HepG2 (cell line): ENCODE results near the gene TAMM41. TPM values are rescaled to one million over a fixed set of nuclear protein-coding genes. Genes with fewer than 3 reads are reported as not detected.
A peak's percentile ranks its signal among the peaks of the same experiment; 100 is the strongest.

Experiments used
- ATAC-seq: fragments of 200-7000 bp; cut with Tn5 transposase; 3 replicates; pipeline ENCODE4 v1.9.1; 2020; ENCODE audit warnings: mild to moderate bottlenecking, moderate library complexity
- BruUV-seq: library from RNA; stranded (reverse); fragments of 400-500 nt; replicated peaks from 2 replicates; lab custom pipeline; 2021; lab: Mats Ljungman, UMichigan
- CTCF ChIA-PET: fragments of 300-600 bp; formaldehyde crosslinking; extraction: SDS; loops from one replicate; lab custom pipeline; 2021; ENCODE audit warnings: low total read pairs, inconsistent platforms, low intra/inter-chr PET ratio; lab: Yijun Ruan, JAX
- POLR2A ChIA-PET: fragments of 350-600 bp; sonication (Branson Sonifier 250); formaldehyde crosslinking; loops from one replicate; lab custom pipeline; 2020; ENCODE audit warnings: antibody characterized with exemption, inconsistent platforms; lab: Yijun Ruan, JAX
- DNase-seq: peaks from one replicate; pipeline ENCODE4 v3.0.0-alpha.2; 2015; ENCODE audit warnings: low spot score
- FAIRE-seq: peaks from 3 replicates; lab custom pipeline; 2011; peaks lifted over from hg19 to GRCh38; lab: Jason Lieb, UNC
- H2AFZ ChIP-seq: one replicate; pipeline ENCODE4 v1.6.1; 2011; ENCODE audit warnings: low read length, inconsistent platforms
- H3K27ac ChIP-seq: fragments of 300-600 bp; 3 replicates; pipeline ENCODE4 v1.8.0; 2011; ENCODE audit warnings: mixed run types, mild to moderate bottlenecking, mixed read lengths, low read length, inconsistent platforms; ENCODE audit not compliant: insufficient read depth; ENCODE audit errors: extremely low read length
- H3K27me3 ChIP-seq, 2 experiments: fragments of 200-600 bp in 1 of 2; 2 replicates in 1 of 2; 3 replicates in 1 of 2; pipeline versions ENCODE4 v1.6.0 to v1.8.0; 2011; ENCODE audit warnings: low read length in 2 of 2, mild to moderate bottlenecking in 2 of 2, moderate library complexity in 2 of 2, inconsistent platforms in 1 of 2; ENCODE audit not compliant: insufficient read depth in 2 of 2, control insufficient read depth in 1 of 2
- H3K36me3 ChIP-seq, 2 experiments: fragments of 200-600 bp in 1 of 2; replicated peaks in 1 of 2; 2 replicates in 1 of 2; 3 replicates in 1 of 2; pipeline versions ENCODE4 v1.5.1 to v1.8.0; 2011; ENCODE audit warnings: low read length in 2 of 2, inconsistent platforms in 1 of 2; ENCODE audit not compliant: insufficient read depth in 2 of 2, control insufficient read depth in 1 of 2
- H3K4me1 ChIP-seq: 2 replicates; pipeline ENCODE4 v1.5.1; 2012; ENCODE audit warnings: low read length, inconsistent platforms; ENCODE audit not compliant: insufficient read depth
- H3K4me2 ChIP-seq: 2 replicates; pipeline ENCODE4 v1.6.0; 2011; ENCODE audit warnings: low read depth, low read length, inconsistent platforms
- H3K4me3 ChIP-seq, 3 experiments: fragments of 200-600 bp in 1 of 3; sonication (generic), shearing (Covaris generic) in 1 of 3; replicated peaks in 1 of 3; 2 replicates each; pipeline ENCODE4 v1.5.1; 2011 to 2016; ENCODE audit warnings: low read length in 3 of 3, inconsistent platforms in 2 of 3, low read depth in 2 of 3, mild to moderate bottlenecking in 2 of 3, control low read depth in 1 of 3, mixed read lengths in 1 of 3; ENCODE audit not compliant: insufficient read depth in 1 of 3
- H3K79me2 ChIP-seq: one replicate; pipeline ENCODE4 v1.6.1; 2011; ENCODE audit warnings: low read length, inconsistent platforms; ENCODE audit not compliant: insufficient read depth
- H3K9ac ChIP-seq: 2 replicates; pipeline ENCODE4 v1.6.0; 2011; ENCODE audit warnings: mild to moderate bottlenecking, low read depth, low read length, inconsistent platforms; ENCODE audit not compliant: insufficient read depth
- H3K9me3 ChIP-seq: 2 replicates; pipeline ENCODE4 v1.5.1; 2012; ENCODE audit warnings: mild to moderate bottlenecking, low read length
- H4K20me1 ChIP-seq: 2 replicates; pipeline ENCODE4 v1.6.0; 2011; ENCODE audit warnings: inconsistent platforms, mild to moderate bottlenecking, low read length, moderate library complexity; ENCODE audit not compliant: insufficient read depth
- CBFB ChIP-seq: sonication (generic); formaldehyde crosslinking; IDR thresholded peaks from 2 replicates; pipeline ENCODE4 v1.4.0; 2020; ENCODE audit warnings: missing genetic modification reagents
- HMGXB4 ChIP-seq, 2 experiments: sonication (generic) in 1 of 2; formaldehyde crosslinking in 1 of 2; IDR thresholded peaks; 2 replicates each; pipeline versions ENCODE4 v1.4.0 to v1.6.1; 2018 to 2020; ENCODE audit warnings: missing genetic modification reagents in 2 of 2, borderline replicate concordance in 1 of 2, low read depth in 1 of 2, mild to moderate bottlenecking in 1 of 2, missing biosample characterization in 1 of 2
- HNRNPLL ChIP-seq: fragments of 200-400 bp; formaldehyde crosslinking; IDR thresholded peaks from 2 replicates; pipeline ENCODE4 v1.6.1; 2017; ENCODE audit warnings: mild to moderate bottlenecking, low read depth, low read length; ENCODE audit not compliant: poor library complexity, severe bottlenecking
- MAX ChIP-seq: IDR thresholded peaks from 2 replicates; pipeline ENCODE4 v1.6.1; 2012; ENCODE audit warnings: inconsistent platforms
- SMC3 ChIP-seq: IDR thresholded peaks from 2 replicates; pipeline ENCODE4 v1.6.1; 2011; ENCODE audit warnings: low read length, improper control_type of control experiment
- STAG1 ChIP-seq: sonication (generic); formaldehyde crosslinking; IDR thresholded peaks from 2 replicates; pipeline ENCODE4 v1.4.0; 2020; ENCODE audit warnings: missing genetic modification reagents
- ZMYM2 ChIP-seq: sonication (generic); formaldehyde crosslinking; IDR thresholded peaks from 2 replicates; pipeline ENCODE4 v1.8.0; 2022; ENCODE audit warnings: mild to moderate bottlenecking, missing genetic modification reagents
- ZNF136 ChIP-seq: sonication (generic); formaldehyde crosslinking; IDR thresholded peaks from 2 replicates; pipeline ENCODE4 v1.8.1; 2022; ENCODE audit warnings: low read depth, mild to moderate bottlenecking, moderate library complexity, missing genetic modification reagents
- ZNF180 ChIP-seq: sonication (generic); formaldehyde crosslinking; IDR thresholded peaks from 2 replicates; pipeline ENCODE4 v1.4.0; 2020; ENCODE audit warnings: low read depth, missing genetic modification reagents, borderline replicate concordance
- ZNF234 ChIP-seq: sonication (generic); formaldehyde crosslinking; conservative IDR thresholded peaks from 2 replicates; pipeline ENCODE4 v1.5.1; 2020; ENCODE audit warnings: mild to moderate bottlenecking, missing genetic modification reagents
- ZNF263 ChIP-seq: sonication (generic); formaldehyde crosslinking; IDR thresholded peaks from 2 replicates; pipeline ENCODE4 v1.4.0; 2020; ENCODE audit warnings: missing genetic modification reagents
- ZNF740 ChIP-seq: sonication (generic); formaldehyde crosslinking; IDR thresholded peaks from 2 replicates; pipeline ENCODE4 v1.4.0; 2020; ENCODE audit warnings: missing genetic modification reagents
- WGBS: methylation state at CpG from one replicate; pipeline ENCODE4 v1.1.6; 2017; ENCODE audit warnings: low lambda C conversion rate; 5-methylcytosine and 5-hydroxymethylcytosine counted together
- in situ Hi-C: cut with HindIII; loops from 2 replicates; pipeline ENCODE4 v1.10.0; 2017; ENCODE audit warnings: low pct_unique_long_range_greater_than_20kb; ENCODE audit not compliant: extremely low pct_ligation_motif_present
- intact Hi-C: fragments of 100-400 bp; cut with micrococcal nuclease; formaldehyde crosslinking; loops from one replicate; pipeline ENCODE4 v1.10.0; 2022; ENCODE audit not compliant: unreplicated experiment
- polyA plus RNA-seq, 8 experiments: library from polyadenylated mRNA; depleted of rRNA in 3 of 8; stranded (reverse) in 7 of 8; unstranded in 1 of 8; fragments of >200 nt; fragmentation: Illumina TruSeq in 4 of 8; extraction: Trizol in 4 of 8; gene quantifications; 2 replicates each; pipeline versions ENCODE4 v1.2.1 to v1.2.3, GENCODE V29; 2011 to 2016; ENCODE audit warnings: low read depth in 4 of 8, missing spikeins in 1 of 8, mixed read lengths in 1 of 8; ENCODE audit not compliant: insufficient read depth in 1 of 8
- total RNA-seq, 5 experiments: library from RNA; depleted of rRNA; stranded (reverse); fragments of >200 nt; fragmentation: Illumina TruSeq; extraction: Trizol; gene quantifications; 2 replicates each; pipeline ENCODE4 v1.2.3, GENCODE V29; 2016; ENCODE audit warnings: low read depth in 1 of 5
- TF ChIP-seq, protein P1 (sequence below): sonication (generic); formaldehyde crosslinking; IDR thresholded peaks from 2 replicates; pipeline ENCODE4 v1.8.0; 2022; ENCODE audit warnings: missing genetic modification reagents, mild to moderate bottlenecking, borderline replicate concordance
- TF ChIP-seq, protein P2 (sequence below): IDR thresholded peaks from 2 replicates; pipeline ENCODE4 v1.6.1; 2012; ENCODE audit warnings: low read length, improper control_type of control experiment
- TF ChIP-seq, protein P3 (sequence below): sonication (generic); formaldehyde crosslinking; IDR thresholded peaks from 2 replicates; pipeline ENCODE4 v1.5.0; 2020; ENCODE audit warnings: mild to moderate bottlenecking, missing genetic modification reagents, moderate library complexity

TAMM41 gene
- total and polyA plus RNA-seq, 2 of the 13 experiments (the other 11 are each of a cell fraction or from before 2014, with no cell fraction given) = 9.9 to 12.2 TPM

GRCh38 chr3:11774296-11774877 is 72.3 kb downstream of the TAMM41 start:
- Histone ChIP-seq H4K20me1 (no peaks in the 10 kb centered on the region), H3K4me2 (no peak overlapping the region), H2AFZ (no peak overlapping the region), H3K79me2 (no peaks in the 10 kb centered on the region), H3K4me3 (no peak overlapping the region), H3K9me3 (no peaks in the 10 kb centered on the region), H3K36me3 (no peaks in the 10 kb centered on the region), H3K27me3 (no peaks in the 10 kb centered on the region), H3K27ac (no peak overlapping the region), H3K4me1 (peaks cover 23% of the 10 kb centered on the region), H3K9ac (no peak overlapping the region)
- CTCF ChIA-PET = no interaction called here
- intact Hi-C loops = loop anchor here (1.0 kb wide), 1 partner anchor 30 kb away; no protein-coding TSS in a partner anchor
- WGBS = 0% methylated on average over 1 of the region's 2 CpGs
- BruUV-seq = no TSS peak
- POLR2A ChIA-PET = no interaction called here
- DNase-seq (peak; percentile 52), ATAC-seq (peak; percentile 84), FAIRE-seq (peak; percentile 85)
- in situ Hi-C loops = no loop called here
- no peak for TF ChIP-seq ZNF234 (CRISPR knock-in tag)
- TF ChIP-seq STAG1 = peak; percentile 50
- TF ChIP-seq, protein P1, sequence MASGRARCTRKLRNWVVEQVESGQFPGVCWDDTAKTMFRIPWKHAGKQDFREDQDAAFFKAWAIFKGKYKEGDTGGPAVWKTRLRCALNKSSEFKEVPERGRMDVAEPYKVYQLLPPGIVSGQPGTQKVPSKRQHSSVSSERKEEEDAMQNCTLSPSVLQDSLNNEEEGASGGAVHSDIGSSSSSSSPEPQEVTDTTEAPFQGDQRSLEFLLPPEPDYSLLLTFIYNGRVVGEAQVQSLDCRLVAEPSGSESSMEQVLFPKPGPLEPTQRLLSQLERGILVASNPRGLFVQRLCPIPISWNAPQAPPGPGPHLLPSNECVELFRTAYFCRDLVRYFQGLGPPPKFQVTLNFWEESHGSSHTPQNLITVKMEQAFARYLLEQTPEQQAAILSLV (CRISPR knock-in tag) = 0 out of 2 replicates have a peak, but pooled peaks have one; percentile 29
- TF ChIP-seq, protein P2, sequence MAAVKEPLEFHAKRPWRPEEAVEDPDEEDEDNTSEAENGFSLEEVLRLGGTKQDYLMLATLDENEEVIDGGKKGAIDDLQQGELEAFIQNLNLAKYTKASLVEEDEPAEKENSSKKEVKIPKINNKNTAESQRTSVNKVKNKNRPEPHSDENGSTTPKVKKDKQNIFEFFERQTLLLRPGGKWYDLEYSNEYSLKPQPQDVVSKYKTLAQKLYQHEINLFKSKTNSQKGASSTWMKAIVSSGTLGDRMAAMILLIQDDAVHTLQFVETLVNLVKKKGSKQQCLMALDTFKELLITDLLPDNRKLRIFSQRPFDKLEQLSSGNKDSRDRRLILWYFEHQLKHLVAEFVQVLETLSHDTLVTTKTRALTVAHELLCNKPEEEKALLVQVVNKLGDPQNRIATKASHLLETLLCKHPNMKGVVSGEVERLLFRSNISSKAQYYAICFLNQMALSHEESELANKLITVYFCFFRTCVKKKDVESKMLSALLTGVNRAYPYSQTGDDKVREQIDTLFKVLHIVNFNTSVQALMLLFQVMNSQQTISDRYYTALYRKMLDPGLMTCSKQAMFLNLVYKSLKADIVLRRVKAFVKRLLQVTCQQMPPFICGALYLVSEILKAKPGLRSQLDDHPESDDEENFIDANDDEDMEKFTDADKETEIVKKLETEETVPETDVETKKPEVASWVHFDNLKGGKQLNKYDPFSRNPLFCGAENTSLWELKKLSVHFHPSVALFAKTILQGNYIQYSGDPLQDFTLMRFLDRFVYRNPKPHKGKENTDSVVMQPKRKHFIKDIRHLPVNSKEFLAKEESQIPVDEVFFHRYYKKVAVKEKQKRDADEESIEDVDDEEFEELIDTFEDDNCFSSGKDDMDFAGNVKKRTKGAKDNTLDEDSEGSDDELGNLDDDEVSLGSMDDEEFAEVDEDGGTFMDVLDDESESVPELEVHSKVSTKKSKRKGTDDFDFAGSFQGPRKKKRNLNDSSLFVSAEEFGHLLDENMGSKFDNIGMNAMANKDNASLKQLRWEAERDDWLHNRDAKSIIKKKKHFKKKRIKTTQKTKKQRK = no peak
- peak in 1 of 2 experiments; percentile 21; a peak in 1 of 4 replicates for TF ChIP-seq HMGXB4 (CRISPR knock-in tag; IDR thresholded peaks at IDR 0.05; ENCODE audit: borderline replicate concordance in 1 of 2, low read depth in 1 of 2)
- no peak for TF ChIP-seq CBFB (CRISPR knock-in tag)
- TF ChIP-seq ZNF740 (CRISPR knock-in tag) = no peak
- no peak for TF ChIP-seq ZNF136 (CRISPR knock-in tag)
- TF ChIP-seq ZMYM2 (CRISPR knock-in tag) = no peak
- TF ChIP-seq ZNF180 = no peak
- 0 out of 2 replicates have a peak, but pooled peaks have one; percentile 38 for TF ChIP-seq ZNF263 (CRISPR knock-in tag)
- TF ChIP-seq MAX = peak; percentile 33; the same call in 1 of the 2 replicates
- no peak for TF ChIP-seq HNRNPLL
- TF ChIP-seq SMC3 = peak; percentile 45; the same call in 1 of the 2 replicates
- TF ChIP-seq, protein P3, sequence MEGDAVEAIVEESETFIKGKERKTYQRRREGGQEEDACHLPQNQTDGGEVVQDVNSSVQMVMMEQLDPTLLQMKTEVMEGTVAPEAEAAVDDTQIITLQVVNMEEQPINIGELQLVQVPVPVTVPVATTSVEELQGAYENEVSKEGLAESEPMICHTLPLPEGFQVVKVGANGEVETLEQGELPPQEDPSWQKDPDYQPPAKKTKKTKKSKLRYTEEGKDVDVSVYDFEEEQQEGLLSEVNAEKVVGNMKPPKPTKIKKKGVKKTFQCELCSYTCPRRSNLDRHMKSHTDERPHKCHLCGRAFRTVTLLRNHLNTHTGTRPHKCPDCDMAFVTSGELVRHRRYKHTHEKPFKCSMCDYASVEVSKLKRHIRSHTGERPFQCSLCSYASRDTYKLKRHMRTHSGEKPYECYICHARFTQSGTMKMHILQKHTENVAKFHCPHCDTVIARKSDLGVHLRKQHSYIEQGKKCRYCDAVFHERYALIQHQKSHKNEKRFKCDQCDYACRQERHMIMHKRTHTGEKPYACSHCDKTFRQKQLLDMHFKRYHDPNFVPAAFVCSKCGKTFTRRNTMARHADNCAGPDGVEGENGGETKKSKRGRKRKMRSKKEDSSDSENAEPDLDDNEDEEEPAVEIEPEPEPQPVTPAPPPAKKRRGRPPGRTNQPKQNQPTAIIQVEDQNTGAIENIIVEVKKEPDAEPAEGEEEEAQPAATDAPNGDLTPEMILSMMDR (CRISPR knock-in tag) = peak; percentile 74
